Measurements from ENCODE around the gene LHPP. TPM values are rescaled to one million over a fixed set of nuclear protein-coding genes. Genes with fewer than 3 reads are reported as not detected.

LHPP gene
- total RNA-seq, 1 donor from 2014 or later, result 13.9 TPM

- no peak for DNase-seq (ENCODE audit: low spot score)
- intact Hi-C loops (cut with DNase I), result no loop called here
Observed at GRCh38 chr10:124529661-124530214, 68.1 kb downstream of the LHPP start.

- intact Hi-C loops (cut with DNase I), result no loop called here
- DNase-seq (ENCODE audit: low spot score), result peak; percentile 95
Observed at GRCh38 chr10:124530215-124530665, 68.6 kb downstream of the LHPP start.

GRCh38 chr10:124530816-124531215, 69.2 kb downstream of the LHPP start:
- intact Hi-C loops (cut with DNase I), result no loop called here
- no peak for DNase-seq (ENCODE audit: low spot score)

GRCh38 chr10:124532106-124532641, 70.6 kb downstream of the LHPP start:
- DNase-seq (ENCODE audit: low spot score), result no peak
- intact Hi-C loops (cut with DNase I), result no loop called here

GRCh38 chr10:124532788-124533187, 71.2 kb downstream of the LHPP start:
- intact Hi-C loops (cut with DNase I), result no loop called here
- DNase-seq (ENCODE audit: low spot score), result no peak

- intact Hi-C loops (cut with DNase I), result no loop called here
- no peak for DNase-seq (ENCODE audit: low spot score)
Observed at GRCh38 chr10:124533266-124533665, 71.6 kb downstream of the LHPP start.

- DNase-seq (ENCODE audit: low spot score), result no peak
- intact Hi-C loops (cut with DNase I), result no loop called here
Observed at GRCh38 chr10:124534231-124534798, 72.7 kb downstream of the LHPP start.

- DNase-seq (ENCODE audit: low spot score), result no peak
- intact Hi-C loops (cut with DNase I), result no loop called here
Observed at GRCh38 chr10:124534826-124535601, 73.4 kb downstream of the LHPP start.

GRCh38 chr10:124535731-124536495, 74.3 kb downstream of the LHPP start:
- intact Hi-C loops (cut with DNase I), result no loop called here
- DNase-seq (ENCODE audit: low spot score), result no peak

GRCh38 chr10:124536496-124537050, 75.0 kb downstream of the LHPP start:
- intact Hi-C loops (cut with DNase I), result no loop called here
- DNase-seq (ENCODE audit: low spot score), result no peak

- DNase-seq (ENCODE audit: low spot score), result no peak
- intact Hi-C loops (cut with DNase I), result no loop called here
Observed at GRCh38 chr10:124537166-124537725, 75.6 kb downstream of the LHPP start.

GRCh38 chr10:124537891-124538290, 76.3 kb downstream of the LHPP start:
- no peak for DNase-seq (ENCODE audit: low spot score)
- intact Hi-C loops (cut with DNase I), result no loop called here

GRCh38 chr10:124538706-124539105, 77.1 kb downstream of the LHPP start:
- intact Hi-C loops (cut with DNase I), result no loop called here
- DNase-seq (ENCODE audit: low spot score), result no peak

- peak; percentile 89 for DNase-seq (ENCODE audit: low spot score)
- intact Hi-C loops (cut with DNase I), result loop anchor here (1.0 to 5.0 kb wide), 3 partner anchors 92 to 287 kb away; no protein-coding TSS in a partner anchor
Observed at GRCh38 chr10:124539935-124540641, 78.5 kb downstream of the LHPP start.

GRCh38 chr10:124541076-124541903, 79.7 kb downstream of the LHPP start:
- no peak for DNase-seq (ENCODE audit: low spot score)
- intact Hi-C loops (cut with DNase I), result loop anchor here (5.0 kb wide), 2 partner anchors 91 to 286 kb away; no protein-coding TSS in a partner anchor

- no peak for DNase-seq (ENCODE audit: low spot score)
- intact Hi-C loops (cut with DNase I), result loop anchor here (5.0 kb wide), 2 partner anchors 90 to 285 kb away; no protein-coding TSS in a partner anchor
Observed at GRCh38 chr10:124542336-124542735, 80.7 kb downstream of the LHPP start.

GRCh38 chr10:124543146-124543545, 81.5 kb downstream of the LHPP start:
- DNase-seq (ENCODE audit: low spot score), result no peak
- intact Hi-C loops (cut with DNase I), result loop anchor here (5.0 kb wide), 2 partner anchors 89 to 284 kb away; no protein-coding TSS in a partner anchor

Data from cardiac septum (tissue), 1 donor.